ENCODE measurements around the gene OSBPL5.
A peak's percentile ranks its signal among the peaks of the same experiment; 100 is the strongest.
"Not testable (repeated sequence)": the region's sequence is repeated elsewhere in the genome, so short reads cannot be mapped to it uniquely, and the experiment has no call there.

The OSBPL5 gene

GRCh38 chr11:3181725-3182461 is 16.8 kb upstream of the OSBPL5 start:
- DNase-seq = no peak

DNA sequence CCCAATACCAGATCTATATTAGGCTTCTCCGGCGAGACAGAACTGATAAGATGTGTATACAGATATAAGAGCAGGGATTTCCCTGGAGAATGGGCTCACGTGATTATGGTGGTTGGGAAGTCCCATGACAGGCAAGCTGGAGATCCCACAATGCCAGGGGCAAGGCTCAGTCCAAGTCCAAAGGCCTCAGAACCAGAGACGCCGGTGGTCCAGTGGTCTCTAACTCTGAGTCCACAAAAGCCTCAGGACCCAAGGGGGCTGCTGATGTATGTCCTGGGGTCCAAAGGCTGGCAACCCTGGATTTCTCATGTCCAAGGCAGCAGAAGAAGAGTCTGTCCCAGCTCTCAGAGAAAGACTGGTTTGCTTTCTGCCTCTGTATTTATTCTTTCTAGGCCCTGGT is 15.8 kb upstream of the OSBPL5 start:
- DNase-seq = no peak

GRCh38 chr11:3178349-3178748 is 13.2 kb upstream of the OSBPL5 start:
- peak; percentile 47 for DNase-seq

DNA sequence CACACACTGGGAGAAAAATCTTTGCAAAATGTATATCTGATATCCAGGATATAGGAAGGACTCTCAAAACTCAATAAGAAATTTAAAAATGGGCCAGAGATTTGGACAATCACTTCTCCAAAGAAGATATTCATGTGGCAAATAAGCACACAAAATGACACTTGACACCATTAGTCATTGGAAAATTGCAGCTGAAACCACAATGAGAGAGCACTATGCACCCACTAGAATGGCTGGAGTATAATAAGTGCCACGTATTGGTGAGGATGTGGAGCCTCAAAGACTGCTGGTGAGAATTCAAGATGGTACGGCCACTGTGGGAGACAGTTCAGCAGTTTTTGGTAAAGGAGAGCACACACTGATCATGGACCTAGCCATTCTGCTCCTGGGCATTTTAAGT is 12.8 kb upstream of the OSBPL5 start:
- DNase-seq = peak; percentile 45

GRCh38 chr11:3176487-3176886 is 11.4 kb upstream of the OSBPL5 start:
- no peak for DNase-seq

DNA sequence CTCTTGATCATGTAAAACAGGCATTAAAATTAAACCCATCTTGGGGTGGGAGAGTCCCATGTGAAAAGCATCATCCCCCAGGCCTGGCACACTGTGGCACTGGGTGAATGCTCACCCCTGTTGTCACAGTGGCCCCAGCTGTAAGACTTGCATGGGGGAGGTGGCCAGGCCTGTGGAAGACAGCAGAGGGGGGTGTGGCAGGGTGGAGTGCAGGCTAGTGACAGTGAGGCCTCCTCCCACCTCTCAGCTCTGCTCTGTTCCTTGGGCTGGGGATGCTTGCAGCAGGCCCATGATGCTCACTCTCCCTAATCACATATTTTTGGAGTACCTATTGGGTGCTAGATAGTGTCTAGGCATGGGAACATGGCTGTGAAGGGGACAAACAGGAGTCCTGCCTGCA is 10.1 kb upstream of the OSBPL5 start:
- no peak for DNase-seq

GRCh38 chr11:3174387-3174786 is 9.3 kb upstream of the OSBPL5 start:
- no peak for DNase-seq

GRCh38 chr11:3173795-3174194 is 8.7 kb upstream of the OSBPL5 start:
- no peak for DNase-seq

DNA sequence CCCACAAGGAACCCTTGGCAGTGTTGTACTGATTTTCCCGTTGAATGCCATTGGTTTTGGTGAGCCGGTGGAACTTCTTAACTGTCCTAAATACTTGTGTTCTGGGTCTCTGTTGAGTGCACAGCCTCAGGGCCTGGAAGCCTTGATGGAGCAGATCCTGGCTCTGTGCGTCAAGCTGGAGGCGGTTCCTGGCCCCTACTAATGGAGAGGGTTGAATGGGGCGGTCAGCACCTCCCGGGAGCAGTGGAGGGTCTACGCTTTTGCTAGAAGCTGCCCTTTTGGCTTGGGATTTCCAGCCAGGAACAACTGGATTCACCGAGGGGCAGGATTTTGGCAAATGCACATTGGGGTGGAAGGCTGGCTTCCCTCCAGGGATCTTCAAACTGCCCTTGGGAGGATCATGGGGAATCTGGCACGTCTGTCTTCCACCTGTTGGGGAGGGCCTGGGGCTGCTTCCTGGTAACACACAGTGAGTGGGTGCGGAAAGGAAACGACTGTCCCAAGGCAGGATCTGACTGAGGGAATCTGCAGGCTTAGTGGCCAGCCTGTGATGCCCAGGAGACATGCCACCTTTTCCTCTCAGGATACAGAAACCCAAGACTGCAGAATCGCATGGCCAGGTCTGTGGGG is 6.9 kb upstream of the OSBPL5 start:
- DNase-seq = no peak

- DNase-seq = no peak
Observed at GRCh38 chr11:3170756-3171650, 5.9 kb upstream of the OSBPL5 start.

- peak; percentile 59 for DNase-seq
Observed at GRCh38 chr11:3170044-3170755, 5.1 kb upstream of the OSBPL5 start.

DNA sequence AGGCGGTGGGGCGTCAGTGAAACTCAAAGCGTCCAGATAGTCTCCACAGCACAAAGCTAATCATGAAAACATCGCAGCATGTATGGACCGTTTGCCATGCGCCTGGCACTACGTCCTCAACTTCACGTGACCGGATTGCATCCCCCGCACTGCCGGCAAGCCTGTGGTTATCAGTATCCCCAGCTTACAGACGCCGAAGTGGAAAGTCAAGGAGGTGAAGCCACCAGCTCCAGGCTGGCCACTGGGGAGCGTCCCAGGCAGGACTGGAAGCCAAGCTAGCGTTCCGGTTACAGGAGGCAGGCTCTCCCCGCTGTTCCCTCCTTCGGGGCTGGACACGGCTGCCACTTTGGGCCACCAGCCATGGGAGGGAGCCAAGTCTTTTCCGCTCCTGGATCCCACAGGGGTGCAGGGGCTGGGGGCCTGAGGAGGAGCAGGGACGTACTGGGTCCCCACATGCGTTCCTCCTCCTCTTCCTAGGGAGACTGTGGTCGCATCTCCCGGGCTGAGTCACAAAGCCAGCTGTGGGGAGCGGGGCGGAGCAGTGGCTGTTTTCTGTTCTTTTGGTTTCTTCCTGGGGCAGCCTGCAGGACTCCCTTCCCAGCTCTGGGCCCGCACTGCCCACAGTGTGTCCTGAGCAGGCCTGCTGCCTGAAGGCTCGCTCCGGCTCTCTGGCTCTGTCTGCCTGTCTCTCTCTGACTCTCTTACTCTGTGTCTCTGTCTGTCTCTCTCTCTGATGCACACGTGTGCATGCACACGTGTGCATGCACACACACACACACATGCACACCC is 4.3 kb upstream of the OSBPL5 start:
- DNase-seq = peak; percentile 79

DNA sequence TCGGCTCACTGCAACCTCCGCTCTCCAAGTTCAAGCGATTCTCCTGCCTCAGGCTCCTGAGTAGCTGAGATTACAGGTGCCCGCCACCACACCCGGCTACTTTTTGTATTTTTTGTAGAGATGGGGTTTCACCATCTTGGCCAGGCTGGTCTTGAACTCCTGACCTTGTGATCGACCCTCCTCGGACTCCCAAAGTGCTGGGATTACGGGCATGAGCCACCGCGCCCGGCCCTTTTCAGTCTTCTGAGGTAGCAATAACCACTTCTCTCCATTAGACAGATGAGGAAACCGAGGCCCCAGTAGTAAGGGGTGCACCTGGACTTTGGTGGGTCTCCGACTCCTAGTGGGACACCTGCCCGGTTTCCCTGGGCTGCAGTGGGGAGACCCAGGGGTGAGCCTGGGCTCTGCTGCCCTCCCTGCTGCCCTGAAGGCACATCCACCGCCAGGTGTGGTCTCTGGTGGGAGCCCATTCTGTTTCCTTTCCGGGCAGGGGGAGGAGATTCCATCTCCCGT is 3.7 kb upstream of the OSBPL5 start:
- DNase-seq = not testable (repeated sequence)

- DNase-seq = no peak
Observed at GRCh38 chr11:3167143-3168119, 2.3 kb upstream of the OSBPL5 start.

DNA sequence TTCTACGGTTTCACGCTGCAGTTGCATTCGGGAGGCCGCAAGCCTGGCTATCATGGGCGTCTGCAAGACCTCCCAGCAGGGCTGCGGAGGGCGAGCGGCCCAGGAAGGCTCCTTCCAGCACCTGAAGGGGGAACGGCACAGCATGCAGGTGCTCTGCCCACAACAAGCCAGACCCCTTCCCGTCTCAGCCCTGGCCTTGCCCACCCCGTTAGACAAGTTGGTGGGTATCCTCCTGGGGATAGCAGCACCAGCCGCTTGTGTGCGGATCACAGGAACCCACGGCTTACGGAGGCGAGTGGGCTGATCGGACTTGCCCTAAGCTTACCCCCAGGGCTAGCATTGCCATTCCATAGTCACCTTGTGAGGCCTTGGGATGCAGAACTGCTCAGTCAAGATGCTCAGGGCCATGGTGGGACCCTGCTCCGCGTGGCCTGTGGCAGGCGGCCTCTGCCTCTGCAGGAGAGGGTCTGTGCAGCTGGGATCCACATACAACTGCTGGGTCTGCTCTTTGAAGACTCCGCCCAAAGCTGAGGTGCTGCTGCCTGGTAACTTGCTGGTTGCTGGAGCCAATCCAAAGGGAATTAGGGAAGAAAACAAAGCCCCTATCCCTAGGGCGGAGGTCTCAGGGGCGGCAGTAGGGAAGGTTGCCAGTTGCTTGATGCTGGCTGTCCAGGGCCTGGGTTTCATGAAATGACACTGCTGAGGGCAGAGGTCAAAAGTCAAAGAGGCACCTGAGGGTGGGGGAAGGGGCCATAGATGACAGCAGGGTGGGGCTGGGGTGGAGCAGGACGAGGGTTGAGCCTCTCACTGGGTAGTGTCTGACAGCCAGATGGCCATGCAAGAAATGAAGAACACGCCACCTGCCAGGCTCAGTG is 1.4 kb upstream of the OSBPL5 start:
- DNase-seq = no peak

DNA sequence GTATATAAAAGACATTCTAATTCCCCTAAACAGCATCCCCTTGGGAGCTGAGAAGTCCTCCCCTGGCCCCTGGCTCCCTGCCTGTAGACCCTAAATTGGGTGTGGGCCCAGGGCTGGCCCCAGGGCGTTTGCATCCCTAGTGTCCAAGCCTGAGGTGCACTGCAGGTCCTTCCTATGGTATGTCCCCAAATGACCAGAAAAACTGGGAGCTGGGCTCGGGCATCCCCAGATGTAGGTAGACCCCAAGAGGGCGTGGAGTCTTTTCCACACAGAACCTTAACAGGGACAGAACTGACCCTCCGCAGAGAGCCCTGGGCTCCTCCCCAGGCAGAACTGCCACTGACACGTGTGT is 782 bp upstream of the OSBPL5 start:
- DNase-seq = no peak

DNA sequence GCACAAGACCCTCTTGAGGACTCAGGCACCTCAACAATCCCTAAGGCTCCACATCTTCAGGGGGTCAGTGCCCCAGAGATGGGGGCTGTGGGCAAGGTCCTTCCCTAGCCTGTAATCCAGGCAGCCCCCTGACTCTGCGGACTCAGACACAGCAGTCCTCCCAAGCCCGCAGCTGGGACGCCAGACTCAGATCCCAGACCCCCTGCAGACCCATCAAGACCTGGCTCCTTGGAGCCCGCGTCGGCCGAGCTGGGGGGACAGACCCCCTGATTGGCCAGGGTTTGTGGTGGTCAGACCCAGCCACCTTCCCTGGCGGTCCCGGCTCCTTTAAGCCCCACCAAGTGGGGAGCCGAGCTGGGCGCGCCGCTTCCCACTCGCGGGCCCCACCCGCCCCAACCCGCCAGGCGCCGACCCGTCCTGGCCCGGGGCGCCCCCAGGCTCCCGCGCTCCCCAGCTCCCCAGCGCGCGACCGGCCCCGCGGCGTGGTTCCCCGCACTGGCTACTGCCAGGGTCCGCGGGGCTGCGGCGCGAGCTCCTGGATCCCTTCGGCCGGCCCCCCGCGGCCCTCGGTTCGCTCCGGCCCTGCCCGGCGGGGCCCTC is 458 bp downstream of the OSBPL5 start:
- DNase-seq = no peak

DNA sequence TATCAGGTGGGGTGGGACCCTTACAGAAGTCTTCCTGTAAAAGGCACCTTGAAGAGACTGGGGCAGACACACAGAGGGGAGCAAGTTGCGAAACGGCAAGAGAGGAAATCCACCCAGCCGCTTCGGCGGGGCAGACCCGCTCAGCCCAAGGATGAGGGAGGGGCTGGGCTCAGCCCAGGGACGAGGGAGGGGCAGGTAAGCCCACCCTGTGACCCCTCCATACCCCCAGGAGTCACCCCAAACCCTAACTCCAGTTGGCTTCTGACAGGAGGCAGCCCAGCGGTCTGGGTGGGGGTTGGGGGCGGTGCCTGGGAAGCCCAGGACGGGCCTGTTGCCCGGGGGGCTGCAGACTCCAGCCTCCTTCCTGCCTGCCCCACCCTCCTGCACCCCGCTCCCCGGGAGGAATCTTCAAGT is 965 bp downstream of the OSBPL5 start:
- DNase-seq = no peak
